ENCODE data around the gene FSTL1.

FSTL1 gene

GRCh38 chr3:120348991-120349854 lies 101.6 kb downstream of the FSTL1 start, which contains the start of gene LRRC58:
Gene LRRC58, minus strand, starts transcription at chr3:120349354. Its CDS starts 111 bp downstream, at chr3:120349243.
- no peak for FAIRE-seq

GRCh38 chr3:120348065-120348990 lies 102.5 kb downstream of the FSTL1 start:
- FAIRE-seq: no peak

GRCh38 chr3:120344349-120344748 lies 106.4 kb downstream of the FSTL1 start:
- FAIRE-seq: no peak

Data from colon (tissue), 2 donors.